Measurements from ENCODE around the gene ME3.

Gene ME3

GRCh38 chr11:86672007-86672621, at the start of gene ME3:
ME3 (minus strand) TSS chr11:86672616.
- DNase-seq (ENCODE audit: low read depth in 2 of 3, low spot score in 2 of 3), result peak in 2 of 3 experiments; percentile 10 to 16

DNA sequence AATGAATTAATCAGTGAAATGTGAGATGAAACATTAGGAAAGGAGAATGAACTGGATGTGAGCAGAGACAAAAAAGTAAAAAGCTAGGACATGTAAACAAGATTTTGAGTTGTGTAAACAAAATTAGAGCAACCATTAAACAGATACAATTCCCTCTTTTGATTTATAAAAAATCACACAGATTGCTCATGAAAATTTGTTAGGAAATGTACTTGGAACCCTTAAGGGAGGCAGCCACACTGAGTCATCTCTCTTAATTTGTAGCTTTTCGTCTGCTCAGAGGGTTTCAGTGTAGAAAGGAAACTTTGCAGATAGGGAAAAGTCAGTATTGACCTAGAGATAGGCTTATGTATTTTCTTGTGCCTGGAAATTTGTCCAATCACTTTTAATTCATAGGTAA, 49.6 kb upstream of the ME3 start:
- no peak for DNase-seq (ENCODE audit: low read depth in 2 of 3, low spot score in 2 of 3)

DNA sequence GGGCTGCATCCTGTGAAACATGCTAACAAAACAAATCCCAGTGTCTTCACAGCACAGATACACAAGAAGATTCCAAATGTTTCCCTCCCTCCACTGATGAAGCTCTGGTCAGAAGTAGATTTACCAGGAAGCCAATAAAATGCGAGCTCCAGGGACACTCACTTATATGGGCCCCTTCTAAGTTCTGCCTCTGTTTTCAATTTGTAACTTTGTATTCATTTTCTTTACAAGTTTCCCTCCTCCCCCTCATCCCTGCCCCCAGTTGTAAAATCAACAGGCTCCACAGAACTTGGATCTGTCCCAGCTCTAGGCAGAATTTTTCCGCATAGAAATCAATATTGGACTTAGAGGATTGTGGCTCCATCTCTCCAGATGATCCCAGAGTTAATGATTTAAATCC, 48.1 kb upstream of the ME3 start:
- DNase-seq (ENCODE audit: low read depth in 2 of 3, low spot score in 2 of 3), result no peak

DNA sequence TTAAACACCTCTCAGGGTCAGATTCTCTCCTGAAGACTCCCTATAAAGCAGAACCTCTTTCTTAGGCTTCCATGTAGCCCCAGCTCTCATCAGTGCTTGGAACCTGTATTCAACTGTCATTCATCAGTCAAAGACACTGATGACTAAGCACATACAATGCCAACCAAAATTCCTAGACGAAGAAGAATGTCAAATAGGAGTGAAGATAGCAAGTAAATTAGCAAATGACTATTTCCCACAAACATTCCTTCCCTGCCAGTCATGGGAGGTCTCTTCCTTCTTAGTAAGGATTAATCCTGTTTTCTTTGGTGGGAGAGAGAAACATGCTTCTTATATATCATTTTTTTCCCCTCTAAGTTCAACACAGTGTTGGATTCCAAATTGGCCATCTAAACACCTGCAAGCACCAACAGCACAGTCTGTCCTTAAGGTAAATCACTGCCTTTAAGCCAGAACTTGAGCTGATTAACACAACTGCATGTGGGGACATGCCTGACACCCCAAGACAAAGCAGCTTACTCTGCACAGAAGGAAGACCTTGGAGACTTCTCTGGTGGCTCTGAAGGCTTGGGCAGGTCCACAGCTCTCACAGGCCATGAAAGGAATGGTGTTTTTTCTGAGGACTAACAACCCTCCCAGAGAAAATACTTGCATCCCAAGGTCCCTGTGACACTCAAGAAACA, 47.5 kb upstream of the ME3 start:
- no peak for DNase-seq (ENCODE audit: low read depth in 2 of 3, low spot score in 2 of 3)

- DNase-seq (ENCODE audit: low read depth in 2 of 3, low spot score in 2 of 3), result no peak
Observed at GRCh38 chr11:86718999-86719398, 46.6 kb upstream of the ME3 start.

DNA sequence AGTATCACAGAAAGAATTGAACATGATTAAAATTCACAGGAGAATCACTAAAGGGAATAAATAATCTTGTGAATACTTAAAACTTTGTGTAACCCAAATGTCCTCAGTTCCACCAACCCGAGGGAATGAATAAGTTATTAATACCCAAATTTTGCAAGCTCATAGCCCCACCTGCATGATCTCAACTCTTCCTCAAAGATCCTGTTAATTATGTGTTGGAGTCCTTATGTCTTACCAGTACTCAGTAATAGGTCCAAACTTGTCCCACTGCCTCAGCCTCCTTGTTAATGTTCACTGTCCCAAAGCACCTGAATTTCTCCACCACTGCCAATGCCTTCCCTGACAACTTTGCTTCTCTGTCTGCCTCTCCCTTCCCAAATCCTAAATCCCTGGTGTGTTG, 46.1 kb upstream of the ME3 start:
- no peak for DNase-seq (ENCODE audit: low read depth in 2 of 3, low spot score in 2 of 3)

DNA sequence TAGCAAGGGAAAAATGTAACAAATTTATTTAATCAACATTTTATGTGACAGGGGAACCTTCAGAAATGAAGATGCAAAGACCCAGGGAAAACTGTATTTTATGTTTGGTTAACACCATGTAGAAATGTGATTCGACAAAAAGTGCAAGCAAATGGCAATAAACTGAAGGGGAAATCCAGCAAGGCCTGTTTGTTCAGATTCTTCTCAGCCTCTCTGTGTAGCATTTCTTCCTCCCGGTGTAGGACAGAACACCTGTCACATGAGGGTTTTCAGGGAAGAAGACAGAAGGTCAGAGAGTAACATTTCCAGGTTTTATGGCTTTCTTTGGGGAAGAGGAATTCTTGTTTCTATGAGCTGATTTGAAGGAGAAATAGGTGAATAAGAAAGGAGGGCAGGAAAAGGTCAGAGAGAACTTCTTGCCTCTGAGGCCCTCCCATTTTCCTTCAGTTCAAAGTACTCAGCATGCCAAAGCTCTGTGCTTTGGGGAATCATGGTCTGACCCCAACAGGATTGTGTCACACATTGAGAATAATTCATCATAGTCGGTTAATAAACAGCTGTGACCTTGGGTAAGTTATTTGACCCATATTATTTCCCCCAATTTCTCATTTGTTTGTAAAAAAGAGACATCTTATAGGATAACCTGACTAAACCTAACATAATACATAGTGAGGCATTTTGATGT, 45.5 kb upstream of the ME3 start:
- DNase-seq (ENCODE audit: low read depth in 2 of 3, low spot score in 2 of 3), result no peak

- no peak for DNase-seq (ENCODE audit: low read depth in 2 of 3, low spot score in 2 of 3)
Observed at GRCh38 chr11:86715611-86716010, 43.2 kb upstream of the ME3 start.

- DNase-seq (ENCODE audit: low read depth in 2 of 3, low spot score in 2 of 3), result no peak
Observed at GRCh38 chr11:86713552-86713951, 41.1 kb upstream of the ME3 start.

DNA sequence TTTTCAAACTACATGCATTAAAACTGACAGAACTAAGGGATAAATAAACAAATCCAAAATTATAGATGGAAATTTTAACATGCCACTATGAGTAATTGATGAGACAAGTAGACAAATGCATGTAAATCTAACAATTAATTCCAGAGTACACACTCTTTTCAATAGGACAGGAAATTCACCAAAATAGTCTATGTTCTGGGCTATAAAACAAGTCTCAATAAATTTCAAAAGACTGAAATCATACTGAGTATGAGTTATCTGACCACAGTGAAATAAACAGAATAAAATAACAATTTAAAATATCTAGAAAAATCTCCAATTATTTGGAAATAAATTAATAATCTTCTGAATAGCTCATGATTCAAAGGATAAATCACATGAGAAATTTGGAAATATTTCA, 38.5 kb upstream of the ME3 start:
- no peak for DNase-seq (ENCODE audit: low read depth in 2 of 3, low spot score in 2 of 3)

DNA sequence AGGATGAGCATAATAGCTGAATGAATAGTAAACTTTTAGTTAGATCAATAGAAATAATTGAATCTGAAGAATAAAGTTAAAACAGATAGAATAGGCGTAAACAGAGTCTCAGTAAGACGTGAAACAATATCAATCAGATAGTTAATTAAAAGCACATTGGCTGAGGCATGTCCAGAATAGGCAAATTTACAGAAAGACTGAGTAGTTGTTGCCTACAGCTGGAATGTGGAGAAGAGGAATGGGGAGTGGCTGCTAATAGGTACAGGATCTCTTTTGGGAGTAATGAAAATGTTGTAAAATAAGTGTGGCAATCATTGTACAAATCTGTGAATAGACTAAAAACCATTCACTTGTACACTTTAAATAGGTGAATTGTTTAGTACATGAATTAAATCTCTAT, 36.3 kb upstream of the ME3 start:
- no peak for DNase-seq (ENCODE audit: low read depth in 2 of 3, low spot score in 2 of 3)

DNA sequence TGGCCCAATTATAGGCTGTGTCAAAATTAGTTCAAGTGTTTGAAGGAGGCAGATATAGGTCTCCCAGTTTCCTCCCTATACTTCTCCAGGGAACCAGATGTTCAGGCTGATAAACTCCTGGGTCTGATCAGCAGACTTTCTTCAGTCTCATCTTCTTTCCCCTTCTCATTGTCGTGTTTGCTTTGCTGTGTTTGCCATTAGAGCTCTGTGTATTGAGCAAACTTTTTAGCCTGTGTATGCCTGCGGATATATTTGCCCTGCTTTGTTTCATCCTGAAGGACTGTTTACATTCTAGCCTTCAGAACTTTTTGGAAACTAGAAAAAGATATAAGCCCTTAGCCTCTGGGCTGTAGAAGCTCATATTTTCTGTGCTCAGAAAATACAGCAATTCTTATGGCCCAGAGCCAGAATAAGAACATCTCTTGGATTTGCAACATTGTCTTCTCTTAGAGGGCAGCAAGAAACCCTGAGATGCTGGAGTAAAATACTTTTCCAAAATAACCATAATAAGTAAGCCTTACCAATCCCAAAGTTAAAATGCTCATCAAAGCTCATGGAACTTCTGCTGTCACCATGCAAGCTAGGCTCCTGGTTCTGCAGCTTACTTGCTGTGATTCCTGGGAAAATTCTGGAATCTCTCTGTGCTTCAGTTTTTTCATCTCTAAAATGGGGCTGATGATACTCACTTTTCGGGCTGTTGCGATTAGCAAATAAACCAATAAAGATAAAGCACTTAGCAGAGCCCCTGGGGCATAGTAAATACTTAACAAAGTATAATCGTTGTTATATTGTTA, 34.1 kb upstream of the ME3 start:
- DNase-seq (ENCODE audit: low read depth in 2 of 3, low spot score in 2 of 3), result no peak

DNA sequence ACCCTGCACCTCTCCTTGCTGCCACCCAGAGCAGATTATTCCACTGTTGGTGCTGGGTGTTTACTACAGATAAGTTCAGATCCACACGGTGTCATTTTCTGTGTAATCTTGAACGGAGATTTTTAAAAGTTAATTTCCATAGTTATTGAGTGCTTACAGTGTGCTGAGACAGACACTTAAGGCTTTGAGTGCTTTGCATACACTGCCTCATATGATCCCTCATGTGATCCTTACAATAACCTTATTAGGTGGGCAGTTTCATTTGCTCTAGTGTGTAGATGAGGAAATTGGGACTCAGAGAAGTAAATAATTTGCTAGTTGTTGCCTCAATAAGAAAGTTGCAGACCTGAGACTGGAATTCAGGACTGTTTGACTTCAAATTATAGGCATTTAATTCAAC, 32.3 kb upstream of the ME3 start:
- no peak for DNase-seq (ENCODE audit: low read depth in 2 of 3, low spot score in 2 of 3)

DNA sequence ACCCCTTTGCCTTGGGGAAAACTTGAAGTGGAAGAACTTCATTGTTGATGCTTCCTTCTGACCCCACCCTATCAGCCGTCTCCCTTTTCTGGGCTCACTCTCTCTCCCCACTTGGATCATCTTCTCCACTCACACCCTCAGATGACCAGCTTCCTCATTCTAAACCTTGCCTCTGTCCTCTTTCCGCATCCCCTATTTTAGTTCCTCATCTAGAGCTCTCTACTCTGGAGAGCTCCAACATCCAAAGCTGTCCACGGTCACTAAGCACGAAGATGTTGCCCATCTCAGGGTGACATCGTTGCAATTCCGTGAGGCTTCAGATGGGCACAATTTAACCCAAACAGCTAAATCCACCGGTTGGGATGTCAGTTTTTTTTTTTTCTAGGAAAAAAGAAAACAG, 31.6 kb upstream of the ME3 start:
- no peak for DNase-seq (ENCODE audit: low read depth in 2 of 3, low spot score in 2 of 3)

DNA sequence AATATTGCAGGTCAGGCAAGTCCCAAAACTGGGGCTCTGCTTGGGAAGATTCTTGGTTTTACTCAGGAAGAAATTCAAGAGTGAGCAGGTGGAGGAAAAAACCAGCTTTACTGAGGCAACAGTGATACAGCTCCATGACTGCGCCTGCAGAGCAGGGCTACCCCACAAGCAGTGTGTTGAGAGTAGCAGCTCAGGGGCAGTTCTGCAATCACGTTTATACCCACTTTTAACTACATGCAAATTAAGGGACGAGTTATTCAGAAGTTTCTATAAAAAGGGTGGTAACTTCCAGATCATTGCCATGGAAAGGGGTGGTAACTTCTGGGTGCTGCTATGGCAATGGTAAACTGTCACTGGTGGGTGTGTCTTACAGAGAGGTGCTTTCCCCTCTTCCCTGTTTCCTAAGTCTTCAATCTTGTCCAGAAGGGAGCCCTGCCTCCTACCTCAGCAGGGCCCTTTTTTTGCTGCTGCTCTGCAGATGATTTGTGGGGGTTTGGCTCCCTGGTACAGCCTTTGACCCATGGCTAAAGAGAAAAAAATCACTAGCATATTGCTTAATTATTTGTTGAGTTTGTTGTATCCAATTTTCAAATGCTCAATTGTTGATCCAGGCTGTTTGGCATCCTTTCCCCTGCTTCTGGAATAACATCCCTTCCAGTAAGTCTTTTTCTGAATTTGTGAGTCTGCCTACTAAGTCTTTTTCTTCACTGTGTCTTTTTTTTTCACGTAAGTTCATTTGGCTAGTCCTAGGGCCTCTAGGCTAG, 30.0 kb upstream of the ME3 start:
- DNase-seq (ENCODE audit: low read depth in 2 of 3, low spot score in 2 of 3), result no peak

GRCh38 chr11:86699040-86699791, 26.8 kb upstream of the ME3 start:
- DNase-seq (ENCODE audit: low read depth in 2 of 3, low spot score in 2 of 3), result no peak

- no peak for DNase-seq (ENCODE audit: low read depth in 2 of 3, low spot score in 2 of 3)
Observed at GRCh38 chr11:86698639-86699038, 26.2 kb upstream of the ME3 start.

DNA sequence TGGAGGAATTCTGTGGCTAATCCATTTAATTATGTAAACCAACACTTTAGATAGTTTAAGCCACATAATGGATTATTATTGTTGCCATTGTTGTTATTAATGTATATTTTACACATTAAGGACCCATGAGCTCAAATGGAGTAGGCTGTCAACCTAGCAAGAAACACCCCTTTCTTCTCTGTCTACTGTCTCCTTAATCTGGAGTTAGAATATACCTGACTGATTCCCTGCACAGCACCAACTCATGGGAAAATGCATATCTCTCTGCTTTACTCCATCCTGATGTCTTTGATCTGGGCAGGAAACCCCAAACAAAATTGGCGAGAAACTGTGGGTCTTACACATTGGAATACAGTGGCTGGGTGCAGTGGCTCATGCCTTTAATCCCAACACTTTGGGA, 24.0 kb upstream of the ME3 start:
- no peak for DNase-seq (ENCODE audit: low read depth in 2 of 3, low spot score in 2 of 3)

GRCh38 chr11:86696004-86696403, 23.6 kb upstream of the ME3 start:
- no peak for DNase-seq (ENCODE audit: low read depth in 2 of 3, low spot score in 2 of 3)

DNA sequence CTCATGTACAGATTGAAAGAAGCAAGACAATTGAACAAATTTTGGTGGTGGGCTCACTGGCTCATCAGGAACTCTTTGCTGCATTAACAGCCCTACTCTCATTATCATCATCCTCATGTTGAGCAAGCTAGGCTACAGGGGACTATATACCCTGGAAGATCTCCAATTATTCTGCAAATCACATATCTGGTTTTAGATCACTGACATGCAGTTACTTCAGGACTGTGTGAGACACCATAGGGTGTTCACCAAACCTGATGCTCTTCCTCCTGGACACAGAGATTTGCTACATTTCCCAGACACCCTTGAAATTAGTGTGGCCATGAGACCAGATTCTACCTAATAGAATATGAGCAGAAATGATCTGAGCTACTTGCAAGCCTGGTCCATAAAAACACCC, 23.0 kb upstream of the ME3 start:
- no peak for DNase-seq (ENCODE audit: low read depth in 2 of 3, low spot score in 2 of 3)

Measured in activated CD8-positive, alpha-beta memory T cell treated with anti-CD3 and anti-CD28 coated beads for 48 hours (primary cell).